ENCODE measurements around the gene CCDC190. TPM values are rescaled to one million over a fixed set of nuclear protein-coding genes. Genes with fewer than 3 reads are reported as not detected.

CCDC190 gene
- total RNA-seq, 4 donors from 2014 or later, result not detected

DNA sequence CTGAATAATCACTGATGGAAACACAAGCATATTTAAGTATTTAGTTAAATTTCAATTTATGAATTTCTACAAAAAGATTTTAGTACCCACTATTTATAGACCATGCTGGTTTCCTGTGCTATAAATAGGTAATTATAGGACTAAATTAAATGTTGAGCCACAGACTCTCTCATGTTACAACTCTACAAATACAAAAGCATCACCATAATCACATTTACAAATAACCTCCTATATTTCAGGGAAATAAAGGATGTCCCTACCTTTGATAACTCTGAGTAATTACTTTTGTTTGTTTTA is 32.6 kb upstream of the CCDC190 start:
- Histone ChIP-seq H3K27me3 (no peaks in the 10 kb centered on the region), H3K27ac (no peak overlapping the region), H3K4me1 (no peaks in the 10 kb centered on the region), H3K36me3 (no peaks in the 10 kb centered on the region), H3K9me3 (no peaks in the 10 kb centered on the region), H3K4me3 (no peak overlapping the region)
- intact Hi-C loops (cut with DNase I; ENCODE audit: low total_unique reads) (no loop called here), in situ Hi-C loops (cut with MboI; ENCODE audit: low pct_ligation_motif_present in 1 of 4, low pct_unique_long_range_greater_than_20kb in 1 of 4, low sequenced_read_pairs in 3 of 4) (no loop called here)
- no peak for DNase-seq
- TF ChIP-seq POLR2A (IDR thresholded peaks at IDR 0.05) (no peak), POLR2AphosphoS5 (IDR thresholded peaks at IDR 0.05) (no peak), CTCF (IDR thresholded peaks at IDR 0.05) (no peak), EP300 (IDR thresholded peaks at IDR 0.05; ENCODE audit: low read depth) (no peak)

- no peak for DNase-seq
- TF ChIP-seq CTCF (IDR thresholded peaks at IDR 0.05) (no peak), POLR2A (IDR thresholded peaks at IDR 0.05) (no peak), POLR2AphosphoS5 (IDR thresholded peaks at IDR 0.05) (no peak), EP300 (IDR thresholded peaks at IDR 0.05; ENCODE audit: low read depth) (no peak)
- Histone ChIP-seq H3K4me1 (no peaks in the 10 kb centered on the region), H3K9me3 (no peaks in the 10 kb centered on the region), H3K36me3 (no peaks in the 10 kb centered on the region), H3K27me3 (no peaks in the 10 kb centered on the region), H3K27ac (no peak overlapping the region), H3K4me3 (no peak overlapping the region)
- intact Hi-C loops (cut with DNase I; ENCODE audit: low total_unique reads), result no loop called here
- in situ Hi-C loops (cut with MboI; ENCODE audit: low pct_ligation_motif_present in 1 of 4, low pct_unique_long_range_greater_than_20kb in 1 of 4, low sequenced_read_pairs in 3 of 4), result no loop called here
- WGBS, 2 donors (ENCODE audit: low coverage in 1 of 2), result 54 to 60% methylated on average over 5 of the region's 5 CpGs
These were observed 32.1 kb upstream of the CCDC190 start for GRCh38 chr1:162892906-162893611.

- intact Hi-C loops (cut with DNase I; ENCODE audit: low total_unique reads), result loop anchor here (10.0 kb wide), 1 partner anchor 425 kb away; no protein-coding TSS in a partner anchor
- Histone ChIP-seq H3K27me3 (no peaks in the 10 kb centered on the region), H3K4me1 (no peaks in the 10 kb centered on the region), H3K36me3 (no peaks in the 10 kb centered on the region), H3K9me3 (no peaks in the 10 kb centered on the region), H3K4me3 (no peak overlapping the region), H3K27ac (no peak overlapping the region)
- DNase-seq, result no peak
- in situ Hi-C loops (cut with MboI; ENCODE audit: low pct_ligation_motif_present in 1 of 4, low pct_unique_long_range_greater_than_20kb in 1 of 4, low sequenced_read_pairs in 3 of 4), result no loop called here
- 71 to 77% methylated on average over 2 of the region's 2 CpGs for WGBS, 2 donors (ENCODE audit: low coverage in 1 of 2)
- no peak for TF ChIP-seq EP300 (IDR thresholded peaks at IDR 0.05; ENCODE audit: low read depth)
- TF ChIP-seq CTCF (IDR thresholded peaks at IDR 0.05), result no peak
- TF ChIP-seq POLR2A (IDR thresholded peaks at IDR 0.05), result no peak
- no peak for TF ChIP-seq POLR2AphosphoS5 (IDR thresholded peaks at IDR 0.05)
These were observed 29.0 kb upstream of the CCDC190 start for GRCh38 chr1:162889989-162890388.

- TF ChIP-seq CTCF (IDR thresholded peaks at IDR 0.05), result no peak
- no peak for TF ChIP-seq POLR2A (IDR thresholded peaks at IDR 0.05)
- TF ChIP-seq EP300 (IDR thresholded peaks at IDR 0.05; ENCODE audit: low read depth), result no peak
- TF ChIP-seq POLR2AphosphoS5 (IDR thresholded peaks at IDR 0.05), result no peak
- no peak overlapping the region for H3K4me3 ChIP-seq
- in situ Hi-C loops (cut with MboI; ENCODE audit: low pct_ligation_motif_present in 1 of 4, low pct_unique_long_range_greater_than_20kb in 1 of 4, low sequenced_read_pairs in 3 of 4), result no loop called here
- H3K9me3 ChIP-seq, result no peaks in the 10 kb centered on the region
- no peaks in the 10 kb centered on the region for H3K27me3 ChIP-seq
- no peaks in the 10 kb centered on the region for H3K4me1 ChIP-seq
- DNase-seq, result no peak
- intact Hi-C loops (cut with DNase I; ENCODE audit: low total_unique reads), result loop anchor here (10.0 kb wide), 1 partner anchor 428 kb away; no protein-coding TSS in a partner anchor
- WGBS, 2 donors (ENCODE audit: low coverage in 1 of 2), result 88 to 92% methylated on average over 2 of the region's 2 CpGs
- H3K27ac ChIP-seq, result no peak overlapping the region
- H3K36me3 ChIP-seq, result no peaks in the 10 kb centered on the region
These were observed 25.7 kb upstream of the CCDC190 start for GRCh38 chr1:162886705-162887104.
